ENCODE results near the gene RAI1. TPM values are rescaled to one million over a fixed set of nuclear protein-coding genes. Genes with fewer than 3 reads are reported as not detected.
A peak's percentile ranks its signal among the peaks of the same experiment; 100 is the strongest.

Gene RAI1
- total and polyA plus RNA-seq, 2 of the 13 experiments (the other 11 are each of a cell fraction or from before 2014, with no cell fraction given): 3.4 to 5.2 TPM

DNA sequence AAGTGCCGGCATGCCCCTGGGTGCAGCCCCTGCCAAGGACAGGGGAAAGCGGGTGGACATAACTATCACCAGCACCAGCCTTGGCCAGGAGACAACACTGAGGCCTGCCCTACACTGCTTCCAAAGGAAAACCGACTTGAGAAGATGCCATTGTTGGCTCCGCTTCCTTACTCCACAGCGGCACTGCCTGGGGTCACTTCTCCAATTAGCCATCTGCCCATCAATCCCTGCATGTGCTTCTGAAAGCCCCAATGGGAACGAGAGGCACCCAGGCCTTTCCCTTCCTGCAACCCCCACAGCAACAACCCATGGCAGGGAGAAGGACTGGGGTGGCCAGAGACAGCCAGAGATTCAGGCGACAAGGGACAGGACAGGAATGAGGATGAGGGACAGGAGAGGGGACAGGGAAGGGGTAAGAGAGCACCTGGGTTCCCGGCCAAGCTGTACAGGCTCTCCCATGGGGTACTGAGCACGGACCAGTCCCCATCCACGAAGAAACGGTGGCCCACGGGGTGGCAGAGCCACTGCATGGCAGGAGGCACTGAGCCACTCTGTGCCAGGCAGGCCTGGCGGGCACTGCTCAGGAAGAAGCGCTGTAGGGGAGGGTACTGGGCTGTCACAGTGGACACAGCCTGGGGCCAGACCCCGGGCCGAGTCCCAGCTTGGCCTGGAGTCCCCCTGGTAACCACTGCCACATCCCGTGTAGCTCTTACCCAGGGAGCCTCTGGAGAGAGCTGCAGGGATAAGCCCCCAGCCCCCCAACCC, 134.4 kb downstream of the RAI1 start:
- intact Hi-C loops (cut with micrococcal nuclease; ENCODE audit: unreplicated experiment): no loop called here
- H2AFZ ChIP-seq (ENCODE audit: low read length): no peak overlapping the region
- H3K27ac ChIP-seq (ENCODE audit: extremely low read length, insufficient read depth, low read length): peak overlapping the region; percentile 18
- FAIRE-seq: no peak
- ChIA-PET CTCF (ENCODE audit: low intra/inter-chr PET ratio, low total read pairs) (no interaction called here), POLR2A (interaction anchor here (1.0 kb wide), 1 partner anchor 21 kb away, joined by 3 read pairs; no protein-coding TSS in a partner anchor)
- H3K4me1 ChIP-seq (ENCODE audit: insufficient read depth, low read length): peaks cover 51% of the 10 kb centered on the region
- peaks cover 52 to 69% of the 10 kb centered on the region in 2 experiments for H3K36me3 ChIP-seq (replicated peaks in 1 of 2; ENCODE audit: control insufficient read depth in 1 of 2, insufficient read depth in 2 of 2, low read length in 2 of 2)
- in situ Hi-C loops (cut with HindIII; ENCODE audit: extremely low pct_ligation_motif_present, low pct_unique_long_range_greater_than_20kb): no loop called here
- H3K79me2 ChIP-seq (ENCODE audit: insufficient read depth, low read length): peaks cover 5% of the 10 kb centered on the region
- no peaks in the 10 kb centered on the region for H3K9me3 ChIP-seq (ENCODE audit: low read length)
- 93% methylated on average over 5 of the region's 17 CpGs for WGBS (ENCODE audit: low lambda C conversion rate)
- no peak for DNase-seq (ENCODE audit: low spot score)
- H3K4me2 ChIP-seq (ENCODE audit: low read depth, low read length): no peak overlapping the region
- BruUV-seq (replicated peaks): no TSS peak
- no peak overlapping the region for H3K9ac ChIP-seq (ENCODE audit: insufficient read depth, low read depth, low read length)
- no peaks in the 10 kb centered on the region for H3K27me3 ChIP-seq (ENCODE audit: control insufficient read depth in 1 of 2, insufficient read depth in 2 of 2, low read length in 2 of 2)
- H3K4me3 ChIP-seq (replicated peaks in 1 of 3; ENCODE audit: insufficient read depth in 1 of 3, low read depth in 2 of 3, low read length in 3 of 3): no peak overlapping the region
- H4K20me1 ChIP-seq (ENCODE audit: insufficient read depth, low read length): peaks cover 31% of the 10 kb centered on the region; the same call in 1 of the 2 replicates
- no peak for ATAC-seq
- TF ChIP-seq RAD51 (IDR thresholded peaks at IDR 0.05; ENCODE audit: borderline replicate concordance) (no peak), ZFYVE20 (CRISPR knock-in tag; IDR thresholded peaks at IDR 0.05; ENCODE audit: borderline replicate concordance, low read depth) (no peak), PCBP1 (IDR thresholded peaks at IDR 0.05; ENCODE audit: borderline replicate concordance, low read depth, low read length) (0 out of 2 replicates have a peak, but pooled peaks have one; percentile 11), RBM22 (optimal IDR thresholded peaks at IDR 0.05; ENCODE audit: low read length) (peak; percentile 62), ZNF746 (CRISPR knock-in tag; IDR thresholded peaks at IDR 0.05) (no peak), POLR2A (IDR thresholded peaks at IDR 0.05; ENCODE audit: insufficient read depth in 1 of 2, low read depth in 2 of 2, low read length in 2 of 2) (0 out of 4 replicates have a peak, but pooled peaks of 1 of the 2 experiments have one; percentile 11), ZNF768 (CRISPR knock-in tag; IDR thresholded peaks at IDR 0.05) (no peak), NAIF1 (CRISPR knock-in tag; IDR thresholded peaks at IDR 0.05; ENCODE audit: borderline replicate concordance) (no peak), ZNF431 (CRISPR knock-in tag; IDR thresholded peaks at IDR 0.05; ENCODE audit: borderline replicate concordance, low read depth) (no peak), ZNF232 (CRISPR knock-in tag; IDR thresholded peaks at IDR 0.05; ENCODE audit: borderline replicate concordance) (no peak), ZNF589 (CRISPR knock-in tag; conservative IDR thresholded peaks at IDR 0.05) (no peak)
- TF ChIP-seq, protein P1, sequence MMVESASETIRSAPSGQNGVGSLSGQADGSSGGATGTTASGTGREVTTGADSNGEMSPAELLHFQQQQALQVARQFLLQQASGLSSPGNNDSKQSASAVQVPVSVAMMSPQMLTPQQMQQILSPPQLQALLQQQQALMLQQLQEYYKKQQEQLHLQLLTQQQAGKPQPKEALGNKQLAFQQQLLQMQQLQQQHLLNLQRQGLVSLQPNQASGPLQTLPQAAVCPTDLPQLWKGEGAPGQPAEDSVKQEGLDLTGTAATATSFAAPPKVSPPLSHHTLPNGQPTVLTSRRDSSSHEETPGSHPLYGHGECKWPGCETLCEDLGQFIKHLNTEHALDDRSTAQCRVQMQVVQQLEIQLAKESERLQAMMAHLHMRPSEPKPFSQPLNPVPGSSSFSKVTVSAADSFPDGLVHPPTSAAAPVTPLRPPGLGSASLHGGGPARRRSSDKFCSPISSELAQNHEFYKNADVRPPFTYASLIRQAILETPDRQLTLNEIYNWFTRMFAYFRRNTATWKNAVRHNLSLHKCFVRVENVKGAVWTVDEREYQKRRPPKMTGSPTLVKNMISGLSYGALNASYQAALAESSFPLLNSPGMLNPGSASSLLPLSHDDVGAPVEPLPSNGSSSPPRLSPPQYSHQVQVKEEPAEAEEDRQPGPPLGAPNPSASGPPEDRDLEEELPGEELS (CRISPR knock-in tag; IDR thresholded peaks at IDR 0.05): no peak
- TF ChIP-seq, protein P2, sequence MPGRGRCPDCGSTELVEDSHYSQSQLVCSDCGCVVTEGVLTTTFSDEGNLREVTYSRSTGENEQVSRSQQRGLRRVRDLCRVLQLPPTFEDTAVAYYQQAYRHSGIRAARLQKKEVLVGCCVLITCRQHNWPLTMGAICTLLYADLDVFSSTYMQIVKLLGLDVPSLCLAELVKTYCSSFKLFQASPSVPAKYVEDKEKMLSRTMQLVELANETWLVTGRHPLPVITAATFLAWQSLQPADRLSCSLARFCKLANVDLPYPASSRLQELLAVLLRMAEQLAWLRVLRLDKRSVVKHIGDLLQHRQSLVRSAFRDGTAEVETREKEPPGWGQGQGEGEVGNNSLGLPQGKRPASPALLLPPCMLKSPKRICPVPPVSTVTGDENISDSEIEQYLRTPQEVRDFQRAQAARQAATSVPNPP (CRISPR knock-in tag; IDR thresholded peaks at IDR 0.05): no peak
- TF ChIP-seq, protein P3, sequence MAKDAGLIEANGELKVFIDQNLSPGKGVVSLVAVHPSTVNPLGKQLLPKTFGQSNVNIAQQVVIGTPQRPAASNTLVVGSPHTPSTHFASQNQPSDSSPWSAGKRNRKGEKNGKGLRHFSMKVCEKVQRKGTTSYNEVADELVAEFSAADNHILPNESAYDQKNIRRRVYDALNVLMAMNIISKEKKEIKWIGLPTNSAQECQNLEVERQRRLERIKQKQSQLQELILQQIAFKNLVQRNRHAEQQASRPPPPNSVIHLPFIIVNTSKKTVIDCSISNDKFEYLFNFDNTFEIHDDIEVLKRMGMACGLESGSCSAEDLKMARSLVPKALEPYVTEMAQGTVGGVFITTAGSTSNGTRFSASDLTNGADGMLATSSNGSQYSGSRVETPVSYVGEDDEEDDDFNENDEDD (CRISPR knock-in tag; IDR thresholded peaks at IDR 0.05; ENCODE audit: borderline replicate concordance): no peak
- TF ChIP-seq, protein P4, sequence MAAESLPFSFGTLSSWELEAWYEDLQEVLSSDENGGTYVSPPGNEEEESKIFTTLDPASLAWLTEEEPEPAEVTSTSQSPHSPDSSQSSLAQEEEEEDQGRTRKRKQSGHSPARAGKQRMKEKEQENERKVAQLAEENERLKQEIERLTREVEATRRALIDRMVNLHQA (CRISPR knock-in tag; IDR thresholded peaks at IDR 0.05): no peak
- TF ChIP-seq, protein P5, sequence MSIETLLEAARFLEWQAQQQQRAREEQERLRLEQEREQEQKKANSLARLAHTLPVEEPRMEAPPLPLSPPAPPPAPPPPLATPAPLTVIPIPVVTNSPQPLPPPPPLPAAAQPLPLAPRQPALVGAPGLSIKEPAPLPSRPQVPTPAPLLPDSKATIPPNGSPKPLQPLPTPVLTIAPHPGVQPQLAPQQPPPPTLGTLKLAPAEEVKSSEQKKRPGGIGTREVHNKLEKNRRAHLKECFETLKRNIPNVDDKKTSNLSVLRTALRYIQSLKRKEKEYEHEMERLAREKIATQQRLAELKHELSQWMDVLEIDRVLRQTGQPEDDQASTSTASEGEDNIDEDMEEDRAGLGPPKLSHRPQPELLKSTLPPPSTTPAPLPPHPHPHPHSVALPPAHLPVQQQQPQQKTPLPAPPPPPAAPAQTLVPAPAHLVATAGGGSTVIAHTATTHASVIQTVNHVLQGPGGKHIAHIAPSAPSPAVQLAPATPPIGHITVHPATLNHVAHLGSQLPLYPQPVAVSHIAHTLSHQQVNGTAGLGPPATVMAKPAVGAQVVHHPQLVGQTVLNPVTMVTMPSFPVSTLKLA (IDR thresholded peaks at IDR 0.05): 0 out of 2 replicates have a peak, but pooled peaks have one; percentile 13
- TF ChIP-seq, protein P6, sequence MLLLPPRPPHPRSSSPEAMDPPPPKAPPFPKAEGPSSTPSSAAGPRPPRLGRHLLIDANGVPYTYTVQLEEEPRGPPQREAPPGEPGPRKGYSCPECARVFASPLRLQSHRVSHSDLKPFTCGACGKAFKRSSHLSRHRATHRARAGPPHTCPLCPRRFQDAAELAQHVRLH (CRISPR knock-in tag; IDR thresholded peaks at IDR 0.05; ENCODE audit: borderline replicate concordance, low read depth): no peak

Measured in HepG2 (cell line).